ENCODE results near the gene PRKCA. TPM values are rescaled to one million over a fixed set of nuclear protein-coding genes. Genes with fewer than 3 reads are reported as not detected.
"Not testable (repeated sequence)": the region's sequence is repeated elsewhere in the genome, so short reads cannot be mapped to it uniquely, and the experiment has no call there.

The PRKCA gene
- total RNA-seq, 1 donor from 2014 or later, result 6.3 TPM

DNA sequence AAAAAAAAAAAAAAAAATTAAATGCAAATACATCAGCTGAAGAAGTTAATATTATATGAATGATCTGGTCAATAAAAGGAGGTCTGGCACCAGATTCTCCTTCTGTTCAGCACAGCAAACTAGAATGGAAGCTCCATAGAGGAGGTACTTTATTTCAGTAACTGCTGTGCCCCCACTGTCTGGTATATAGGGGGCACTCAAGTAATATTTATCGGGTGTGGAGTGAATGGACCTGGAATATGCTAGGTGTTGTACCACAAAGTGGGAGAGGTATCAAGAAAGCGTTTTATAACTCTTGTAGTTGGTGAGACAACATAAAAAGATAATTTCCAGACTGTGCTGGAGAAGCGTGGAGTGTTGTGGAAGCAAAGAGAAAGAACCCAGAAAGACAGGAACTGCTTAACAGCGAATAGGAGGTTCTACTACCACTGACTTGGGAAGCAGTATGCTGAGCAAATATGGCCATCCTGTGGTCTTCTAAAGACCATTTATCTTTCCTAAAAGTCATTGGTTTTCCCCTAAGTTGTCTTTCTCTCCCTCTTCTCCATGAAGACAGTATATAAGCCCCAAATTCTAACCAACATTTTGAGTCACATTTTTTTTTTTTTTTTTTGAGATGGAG is 12.2 kb upstream of the PRKCA start:
- DNase-seq (ENCODE audit: low read depth in 2 of 2), result peak; percentile 29 to 49

DNA sequence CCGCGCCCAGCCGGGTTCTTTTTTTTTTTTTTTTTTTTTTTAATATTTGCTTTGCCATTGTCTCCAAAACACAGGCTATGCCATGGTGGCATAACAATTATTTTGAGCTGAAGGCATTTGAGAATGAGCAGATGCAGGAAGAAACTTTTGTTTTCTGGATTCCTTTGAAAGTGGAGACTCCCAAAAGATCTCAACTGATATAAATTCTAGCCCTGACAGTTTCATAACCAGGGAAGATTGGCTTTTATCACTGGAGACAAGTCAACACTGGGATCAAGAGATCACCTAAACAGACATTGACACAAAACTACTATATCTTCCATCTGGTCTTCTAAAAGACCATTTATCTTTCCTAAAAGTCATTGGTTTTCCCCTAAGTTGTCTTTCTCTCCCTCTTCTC is 10.1 kb upstream of the PRKCA start:
- DNase-seq (ENCODE audit: low read depth in 2 of 2), result no peak

DNA sequence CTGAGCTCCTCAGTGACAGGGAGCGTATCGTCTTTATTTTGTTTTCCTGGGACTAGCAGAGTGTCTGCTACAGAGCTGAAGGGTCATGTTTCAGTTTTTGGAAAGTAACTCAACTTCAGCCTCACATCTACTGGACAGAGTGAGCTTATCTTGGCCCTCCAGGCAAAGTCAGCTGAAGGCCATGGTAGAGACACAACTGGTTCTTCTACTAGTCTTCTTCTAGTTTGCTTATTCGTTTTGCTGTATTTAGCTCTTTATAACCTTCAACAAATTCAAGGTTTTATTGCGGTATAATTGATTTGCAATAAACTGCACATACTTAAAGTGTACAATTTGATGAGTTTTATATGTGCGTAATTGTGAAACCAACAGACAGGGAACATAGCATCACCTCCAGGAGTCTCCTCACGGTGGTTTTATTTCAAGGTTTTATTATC is 6.1 kb upstream of the PRKCA start:
- DNase-seq (ENCODE audit: low read depth in 2 of 2), result no peak

DNA sequence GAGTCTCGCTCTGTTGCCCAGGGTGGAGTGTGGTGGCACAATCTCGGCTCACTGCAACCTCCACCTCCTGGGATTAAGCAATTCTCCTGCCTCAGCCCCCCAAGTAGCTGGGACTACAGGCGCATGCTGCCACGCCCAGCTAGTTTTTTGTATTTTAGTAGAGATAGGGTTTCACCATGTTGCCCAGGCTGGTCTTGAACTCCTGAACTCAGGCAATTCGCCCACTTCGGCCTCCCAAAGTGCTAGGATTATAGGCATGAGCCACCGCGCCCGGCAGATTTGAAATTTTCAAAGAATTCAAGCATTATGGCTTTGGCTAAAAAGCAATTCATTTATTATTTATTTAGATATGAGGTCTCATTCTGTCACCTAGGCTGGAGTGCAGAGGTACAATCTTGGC is 5.0 kb upstream of the PRKCA start:
- DNase-seq (ENCODE audit: low read depth in 2 of 2), result not testable (repeated sequence)

DNA sequence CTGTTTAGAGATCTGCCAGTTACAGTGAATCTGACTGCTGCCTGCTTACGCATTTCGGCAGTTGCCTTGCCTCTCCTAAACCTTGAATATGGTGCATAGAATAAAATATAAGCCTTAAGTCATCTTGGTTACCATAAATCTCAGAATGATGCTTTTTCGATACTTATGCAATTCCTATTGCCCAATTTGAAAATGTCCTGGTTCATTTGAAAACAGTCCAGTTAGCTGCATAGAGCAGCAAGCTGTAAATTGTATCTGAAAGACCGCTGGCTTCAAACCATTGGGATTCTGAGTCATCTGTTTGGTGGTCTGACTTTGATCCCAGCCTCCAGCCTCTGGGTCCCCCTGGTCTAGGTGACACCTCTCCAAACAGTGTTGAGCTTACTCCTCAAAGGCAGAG is 2.7 kb upstream of the PRKCA start:
- no peak for DNase-seq (ENCODE audit: low read depth in 2 of 2)

DNA sequence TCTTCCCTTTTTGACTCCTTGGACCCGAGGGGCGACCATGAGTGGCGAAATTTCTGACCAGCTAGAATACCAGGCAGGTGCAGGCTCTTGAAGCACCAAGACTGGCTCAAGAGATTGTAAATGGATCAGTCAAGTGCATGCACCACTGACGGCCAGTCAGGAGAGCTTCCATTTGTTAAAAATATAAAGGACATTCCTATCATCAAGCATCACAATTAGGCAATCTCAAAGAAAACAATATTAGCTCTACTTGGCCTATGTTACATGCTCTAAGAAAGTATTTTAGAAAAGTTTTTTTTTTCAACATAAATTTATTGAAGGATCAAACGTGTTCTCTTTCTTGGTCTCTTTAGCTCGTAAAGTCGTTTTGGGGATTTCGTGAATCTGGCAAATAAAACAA is 1.5 kb upstream of the PRKCA start:
- no peak for DNase-seq (ENCODE audit: low read depth in 2 of 2)

DNA sequence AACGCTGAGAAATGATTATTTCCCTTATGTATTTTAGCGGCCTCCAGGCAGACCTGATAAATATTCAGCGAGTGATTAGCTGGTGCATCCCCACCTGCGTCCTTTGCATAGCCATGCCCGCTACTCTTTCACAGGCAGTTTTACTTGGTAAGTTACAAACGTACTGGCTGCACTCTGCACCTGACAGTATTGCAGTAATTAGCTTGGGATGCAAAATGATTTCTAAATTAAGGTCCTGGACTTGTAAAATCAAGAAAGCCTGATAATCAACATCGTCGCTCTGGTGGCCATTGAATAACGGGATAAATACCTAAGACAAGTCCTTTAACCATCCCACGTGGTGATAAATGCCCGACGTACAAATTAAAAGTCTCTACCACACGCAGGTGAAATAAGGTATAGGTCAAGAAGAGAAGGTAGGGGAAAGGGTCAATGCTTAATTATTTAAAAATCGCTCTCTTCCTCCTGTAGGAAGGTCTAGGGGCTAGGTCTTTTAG is 998 bp upstream of the PRKCA start:
- no peak for DNase-seq (ENCODE audit: low read depth in 2 of 2)

DNA sequence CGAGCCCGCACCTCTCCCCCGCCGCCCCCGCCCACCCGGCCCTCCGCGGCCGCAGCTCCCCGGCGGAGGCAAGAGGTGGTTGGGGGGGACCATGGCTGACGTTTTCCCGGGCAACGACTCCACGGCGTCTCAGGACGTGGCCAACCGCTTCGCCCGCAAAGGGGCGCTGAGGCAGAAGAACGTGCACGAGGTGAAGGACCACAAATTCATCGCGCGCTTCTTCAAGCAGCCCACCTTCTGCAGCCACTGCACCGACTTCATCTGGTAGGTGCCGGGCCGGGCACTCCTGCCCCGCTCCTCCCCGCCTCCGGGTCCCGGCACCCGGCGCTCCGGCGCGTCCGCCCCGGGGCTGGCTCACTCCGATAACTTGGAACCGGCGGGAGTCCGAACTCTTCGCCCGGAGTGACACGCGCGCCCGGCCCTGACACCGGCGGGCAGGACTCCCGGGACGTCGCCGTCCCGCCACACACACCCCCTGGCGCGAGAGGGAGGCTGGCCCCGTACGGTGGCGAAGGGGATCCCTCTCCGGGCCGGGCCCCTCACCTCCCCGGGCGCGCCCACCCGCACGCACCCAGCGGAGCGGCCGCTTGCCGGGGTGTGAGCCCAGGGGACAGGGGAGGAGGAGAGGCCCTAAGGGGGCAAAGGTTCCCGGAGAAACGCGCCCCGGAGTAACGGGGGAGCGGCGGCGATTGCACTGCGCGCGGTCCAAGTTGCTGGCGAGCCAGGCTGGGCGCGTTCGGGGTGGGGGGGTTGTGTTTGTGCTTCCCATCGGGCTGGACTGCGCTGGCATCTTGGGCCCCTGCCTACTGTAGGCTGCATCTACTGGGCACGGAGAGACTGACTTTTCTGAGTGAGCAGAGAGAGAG is 581 bp downstream of the PRKCA start:
- peak; percentile 70 for DNase-seq (ENCODE audit: low read depth in 2 of 2)

DNA sequence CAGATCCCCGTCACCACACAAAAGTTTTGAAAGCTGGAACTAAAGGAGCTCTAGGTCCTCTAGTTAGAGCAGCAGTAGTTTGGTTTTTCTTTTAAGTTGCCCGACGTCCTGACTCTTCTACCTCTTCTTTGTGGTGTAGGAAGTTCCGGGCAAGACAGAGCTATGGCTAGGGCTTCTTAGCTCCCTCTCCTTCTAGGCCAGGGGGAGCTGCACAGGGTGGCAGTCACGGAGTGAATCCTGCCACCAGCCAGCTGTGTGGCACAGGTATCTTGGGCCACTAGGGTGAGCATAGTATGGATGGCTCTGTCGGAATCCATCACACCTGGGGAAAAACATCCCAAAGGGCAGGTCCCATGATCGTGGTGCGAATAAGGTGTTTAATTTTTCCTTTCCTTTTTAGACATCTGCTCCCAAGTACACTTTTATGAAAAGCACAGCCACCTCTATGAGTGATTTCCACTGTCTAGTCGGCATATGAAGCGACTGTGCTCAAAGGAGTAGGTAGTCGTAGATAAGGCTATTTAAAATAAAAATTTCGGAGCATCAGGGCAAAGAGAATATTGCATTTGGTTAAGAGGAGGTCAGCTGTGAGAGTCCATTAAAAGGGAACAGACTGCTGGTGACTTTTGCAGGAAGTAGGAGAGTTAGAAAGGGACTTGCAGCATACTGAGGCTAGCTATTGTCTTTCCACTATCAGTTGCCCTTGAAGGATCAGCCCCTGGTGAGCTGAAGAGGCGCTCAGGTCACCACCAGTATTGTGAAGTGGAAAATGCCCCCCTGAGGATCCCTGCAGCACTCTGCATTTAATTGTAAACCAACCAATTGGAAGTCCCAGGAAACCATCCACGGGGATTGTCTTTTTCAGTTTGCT is 2.1 kb downstream of the PRKCA start:
- DNase-seq (ENCODE audit: low read depth in 2 of 2), result peak; percentile 24 to 32

DNA sequence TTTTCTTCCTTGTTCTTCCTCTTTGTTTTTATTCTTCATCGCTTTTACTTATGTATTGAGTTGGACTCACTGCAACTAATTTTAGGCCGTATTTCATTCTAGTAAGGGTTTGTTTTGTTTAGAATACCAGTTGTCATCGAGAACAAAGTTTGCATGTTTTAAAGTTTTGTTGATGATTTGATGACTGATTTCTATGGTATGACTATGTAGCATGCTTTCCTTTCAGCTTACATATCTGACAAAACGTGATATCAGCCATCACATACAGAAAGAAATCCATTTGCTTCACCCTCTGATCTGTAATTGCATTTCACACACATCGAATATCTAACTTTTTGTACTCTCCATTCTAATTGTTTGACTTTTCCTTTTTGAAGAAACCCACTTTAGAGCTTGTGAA is 4.0 kb downstream of the PRKCA start:
- DNase-seq (ENCODE audit: low read depth in 2 of 2), result peak in 1 of 2 donors; percentile 37

DNA sequence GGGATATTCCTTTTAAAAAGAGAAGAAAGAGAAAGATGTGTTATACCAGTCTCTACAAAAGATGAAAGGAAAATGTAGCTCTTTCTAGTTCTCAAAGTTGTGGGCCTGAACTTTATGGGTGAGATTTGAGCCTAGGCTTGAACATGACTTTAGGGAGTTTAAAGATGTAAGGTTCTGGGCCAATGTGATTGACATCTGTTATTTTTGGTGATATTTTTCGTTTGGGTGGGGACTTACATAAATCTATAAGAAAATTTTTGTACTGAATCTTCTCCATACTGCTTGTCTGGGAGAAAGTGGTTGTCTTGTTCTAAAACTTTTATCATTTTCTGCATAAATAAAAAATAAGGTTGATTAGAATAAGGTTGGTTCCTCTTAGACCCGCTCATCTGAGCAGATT is 4.8 kb downstream of the PRKCA start:
- DNase-seq (ENCODE audit: low read depth in 2 of 2), result no peak

DNA sequence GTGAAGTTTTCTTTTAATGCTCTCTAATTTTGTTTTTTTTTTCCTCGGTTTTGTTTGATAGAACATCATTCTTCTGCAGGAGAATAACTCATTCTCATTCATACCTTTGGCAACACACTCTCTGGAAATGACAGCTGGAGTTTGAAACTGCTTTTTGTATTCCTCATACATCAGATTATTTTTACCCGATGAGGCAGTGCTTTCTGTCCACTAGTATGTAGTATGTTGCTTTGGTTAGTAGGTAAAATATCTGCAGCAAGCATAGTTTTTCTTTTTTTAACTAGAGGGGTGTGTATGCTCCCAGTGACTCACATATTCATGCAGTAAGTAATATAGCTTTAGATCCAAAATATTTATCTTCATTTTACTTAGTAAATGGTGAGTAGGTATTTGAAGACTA is 6.4 kb downstream of the PRKCA start:
- no peak for DNase-seq (ENCODE audit: low read depth in 2 of 2)

DNA sequence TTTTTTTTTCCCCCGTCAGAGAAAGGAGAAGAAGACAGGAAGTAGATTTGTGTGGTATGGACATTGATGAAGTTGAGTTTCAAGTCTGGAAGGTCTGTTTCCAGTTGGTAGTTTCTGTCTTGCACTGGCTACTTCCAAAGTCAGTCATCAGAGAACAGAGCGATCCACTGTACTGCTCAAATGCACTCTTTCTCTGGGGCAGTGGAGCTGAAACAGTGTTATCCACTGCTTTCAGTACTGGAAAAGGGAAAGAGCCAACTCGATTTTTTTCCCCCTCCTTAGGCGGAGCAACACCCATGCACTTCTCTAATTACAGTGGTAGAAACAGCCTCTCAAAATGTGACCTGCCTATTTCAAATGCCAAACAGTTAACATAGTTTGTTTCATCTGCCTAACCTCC is 7.4 kb downstream of the PRKCA start:
- DNase-seq (ENCODE audit: low read depth in 2 of 2), result no peak

DNA sequence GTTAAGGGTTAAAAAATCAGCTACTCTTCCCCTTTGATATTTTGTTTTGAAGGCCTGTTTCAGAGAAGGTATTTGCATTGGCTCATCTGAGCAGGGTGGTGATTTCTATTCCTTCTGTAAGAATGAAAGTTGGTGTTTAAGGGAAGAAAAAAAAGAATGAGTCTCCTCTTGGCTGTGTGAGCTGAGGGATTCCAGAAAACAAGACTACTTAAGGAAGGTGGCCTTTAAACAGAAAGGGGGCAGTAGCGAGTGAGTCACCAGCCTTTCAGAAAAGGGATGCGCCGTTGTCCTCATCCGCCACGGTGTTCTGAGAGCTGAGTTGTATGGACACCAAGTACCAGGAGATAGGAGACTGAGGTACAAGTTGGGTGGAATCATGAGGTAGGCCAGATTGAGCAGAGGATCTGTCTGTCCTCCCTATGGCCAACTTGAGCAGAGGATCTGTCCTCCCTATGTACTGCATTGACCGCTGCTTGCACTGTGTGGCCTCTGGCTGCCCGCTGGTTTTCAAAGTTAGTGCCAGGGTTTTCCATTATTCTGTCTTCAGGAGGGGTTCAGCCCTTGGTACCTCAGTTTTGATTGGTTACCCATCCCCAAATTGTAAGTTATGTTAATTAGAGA is 8.2 kb downstream of the PRKCA start:
- no peak for DNase-seq (ENCODE audit: low read depth in 2 of 2)

DNA sequence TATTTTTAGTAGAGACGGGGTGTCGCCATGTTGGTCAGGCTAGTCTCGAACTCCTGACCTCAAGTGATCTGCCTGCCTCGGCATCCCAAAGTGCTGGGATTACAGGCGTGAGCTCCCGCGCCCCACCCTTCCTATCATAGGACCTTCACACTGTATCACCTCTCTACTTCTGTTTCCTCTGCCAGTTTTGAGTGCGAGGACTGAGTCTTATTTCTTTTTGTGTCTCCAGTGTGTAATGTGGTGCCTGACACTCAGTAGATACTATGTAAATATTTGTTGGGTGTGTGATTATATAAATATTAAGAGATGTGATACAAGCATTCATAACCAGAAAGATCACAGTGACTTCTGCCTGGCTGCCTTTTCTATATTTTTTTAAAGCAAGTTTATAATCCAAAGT is 10.5 kb downstream of the PRKCA start:
- DNase-seq (ENCODE audit: low read depth in 2 of 2), result peak in 1 of 2 donors; percentile 9

DNA sequence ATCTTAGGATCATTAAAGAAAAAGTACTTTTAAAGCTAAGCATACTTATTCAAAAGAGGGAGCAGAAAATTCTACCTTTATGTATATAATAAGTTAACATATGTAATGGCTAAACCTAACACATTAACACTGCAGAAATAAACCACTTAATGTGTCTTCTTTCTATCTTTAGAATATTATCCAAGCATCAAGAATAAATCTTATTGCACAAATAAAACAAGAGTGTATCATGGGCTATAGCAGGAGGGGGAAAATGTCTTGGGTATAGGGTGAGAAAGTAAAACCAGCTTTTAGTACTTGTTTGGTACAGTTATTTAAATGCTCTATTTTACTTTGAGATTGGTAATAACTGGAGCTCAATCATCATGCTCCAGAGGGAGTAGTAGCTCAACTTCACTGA is 10.9 kb downstream of the PRKCA start:
- DNase-seq (ENCODE audit: low read depth in 2 of 2), result no peak

DNA sequence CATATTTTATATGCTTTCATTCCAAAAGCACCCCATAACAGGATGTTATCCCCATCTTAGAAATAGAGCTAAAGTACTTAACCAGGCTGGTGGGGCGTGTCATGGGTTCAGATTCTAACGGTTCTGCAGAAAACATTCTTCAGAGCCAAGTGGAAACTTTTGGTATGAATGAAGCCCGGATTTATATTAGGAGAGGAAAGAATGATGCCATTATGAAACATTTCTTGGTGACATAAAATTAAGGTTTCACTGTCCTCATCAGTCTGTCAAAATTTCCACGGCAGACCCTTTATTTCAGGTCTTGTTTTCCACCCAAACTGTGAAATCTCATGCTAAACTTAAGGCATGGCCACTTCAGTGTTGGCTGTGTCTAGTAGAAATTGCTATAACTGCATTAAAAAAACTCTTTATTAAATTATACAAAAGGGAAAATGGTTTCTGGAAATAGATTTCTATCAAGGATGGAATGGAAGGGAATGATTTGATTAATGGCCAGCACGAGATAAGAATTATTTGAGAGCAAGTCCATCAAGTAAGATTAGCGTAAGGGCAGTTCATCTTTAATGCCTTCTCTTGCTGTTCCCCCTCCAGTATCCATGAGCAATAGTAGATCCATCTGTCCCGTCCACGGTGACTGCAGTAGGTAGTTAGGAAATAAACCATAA is 11.7 kb downstream of the PRKCA start:
- DNase-seq (ENCODE audit: low read depth in 2 of 2), result peak in 1 of 2 donors; percentile 12

DNA sequence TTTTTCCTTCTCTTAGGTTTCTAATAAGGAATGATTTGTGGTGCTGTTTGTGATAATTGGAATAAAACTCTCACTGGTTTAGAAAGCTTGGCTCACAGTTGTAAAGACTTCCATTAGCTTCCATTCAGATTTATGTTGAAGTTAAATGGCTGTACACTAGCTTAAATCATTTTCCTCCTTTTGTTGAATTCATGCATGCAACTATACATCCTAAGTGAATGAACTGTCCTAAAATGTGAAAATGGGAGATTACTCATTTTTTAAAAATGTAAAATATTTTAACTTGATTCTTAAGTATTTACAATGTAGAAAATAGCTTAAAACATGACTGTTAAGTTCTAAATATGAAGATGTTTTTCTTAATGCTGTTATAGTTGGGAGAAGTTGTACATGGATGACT is 15.2 kb downstream of the PRKCA start:
- no peak for DNase-seq (ENCODE audit: low read depth in 2 of 2)

DNA sequence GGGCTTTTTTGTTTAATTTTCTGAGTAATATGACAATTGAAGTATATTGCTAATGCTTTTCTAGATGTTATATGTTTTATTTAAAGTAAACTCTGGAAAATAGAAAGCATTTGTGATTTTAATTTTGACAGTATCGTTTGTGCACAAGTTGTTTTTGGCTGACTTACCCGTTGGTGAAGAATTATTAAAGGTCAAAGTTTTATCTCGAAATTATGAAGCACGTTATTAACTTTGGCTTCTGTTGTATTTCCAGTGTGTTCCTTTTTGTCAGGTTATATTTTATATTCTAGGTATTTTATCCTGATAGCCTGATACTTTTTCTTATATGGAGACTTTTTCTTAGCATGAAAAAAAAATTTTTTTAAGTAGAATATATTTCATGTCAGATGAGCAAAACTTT is 16.8 kb downstream of the PRKCA start:
- DNase-seq (ENCODE audit: low read depth in 2 of 2), result peak in 1 of 2 donors; percentile 50

DNA sequence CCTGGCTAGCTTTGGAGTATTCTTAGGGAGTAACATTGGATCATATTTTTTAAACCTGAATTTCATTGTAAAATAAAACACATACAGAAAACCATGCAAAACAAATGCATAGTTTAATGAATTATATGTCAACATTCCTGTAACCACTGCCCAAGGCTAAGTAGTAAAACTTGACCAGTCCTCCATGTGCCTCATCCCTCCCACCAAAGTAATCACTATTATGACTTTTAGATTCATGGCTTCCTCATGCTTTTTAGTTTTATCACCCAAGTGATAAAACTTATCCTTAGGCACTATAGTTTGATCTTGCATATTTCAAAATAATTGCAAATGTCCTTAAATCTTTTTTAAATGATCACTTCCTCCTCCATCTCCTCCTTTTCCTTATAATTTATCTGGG is 20.4 kb downstream of the PRKCA start:
- DNase-seq (ENCODE audit: low read depth in 2 of 2), result no peak

Data from lung microvascular endothelial cell (primary cell).